Activated CD4-positive, alpha-beta T cell treated with anti-CD3 and anti-CD28 coated beads for 24 hours (primary cell): ENCODE measurements around the gene KIAA2012.

Experiments
- DNase-seq, 2 donors: peaks; one replicate each; pipeline ENCODE4 v3.0.0-alpha.2; 2020; ENCODE audit warnings: low read depth in 2 of 2

The KIAA2012 gene

DNA sequence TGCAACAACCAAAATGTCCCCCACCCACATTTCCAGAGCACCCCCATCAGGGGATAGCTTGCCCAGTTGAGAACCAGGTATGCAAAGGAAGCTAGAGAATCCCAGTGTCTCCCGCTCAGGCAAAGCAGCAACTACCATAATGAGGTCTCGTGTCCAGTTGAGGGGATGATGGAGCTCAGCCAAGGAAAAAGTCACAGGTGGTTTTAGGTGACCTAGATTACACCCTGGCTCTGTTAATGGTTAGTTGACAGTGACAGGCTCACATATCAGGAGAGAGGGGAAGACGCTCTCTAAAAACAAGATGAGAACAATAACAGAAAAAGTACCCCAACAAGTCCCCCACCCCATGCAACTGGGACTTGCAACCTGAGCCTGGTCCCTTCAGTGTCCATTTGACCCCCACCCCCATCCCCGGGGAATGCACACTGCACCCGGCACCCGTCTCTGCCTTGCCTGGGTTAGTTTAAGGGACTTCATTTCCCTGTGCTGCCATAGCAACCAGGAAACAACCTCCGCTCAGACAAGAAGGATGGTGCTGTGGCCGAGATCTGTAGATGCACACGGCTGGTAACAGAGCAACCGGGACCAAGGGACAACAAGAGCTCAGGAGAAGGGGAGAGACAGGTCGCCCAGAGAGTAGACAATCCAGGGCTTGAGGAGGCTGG is at the start of gene KIAA2012:
Gene KIAA2012, plus strand, starts transcription at position 519 of the 665 bp plus-strand sequence. CDS start 373 bp downstream, outside the sequence.
- DNase-seq, result no peak

DNA sequence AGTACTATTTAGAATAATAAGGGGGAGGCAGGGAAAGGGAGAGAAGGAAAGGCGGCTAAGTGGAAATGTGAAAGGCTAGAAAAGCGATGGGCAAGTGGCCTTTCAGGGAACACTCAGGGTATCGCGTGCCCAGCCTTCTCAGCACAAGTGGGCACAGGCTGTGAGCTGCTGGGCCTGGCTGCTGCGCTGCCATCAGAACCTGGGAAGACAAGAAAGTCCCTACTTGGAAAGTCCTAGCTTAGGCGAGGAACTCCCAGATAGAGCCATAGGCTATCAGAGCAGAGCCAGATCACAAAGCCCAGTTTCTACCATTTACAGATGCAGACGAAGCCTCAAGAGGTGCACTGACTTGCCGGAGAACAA is 49.2 kb upstream of the KIAA2012 start:
- no peak for DNase-seq

DNA sequence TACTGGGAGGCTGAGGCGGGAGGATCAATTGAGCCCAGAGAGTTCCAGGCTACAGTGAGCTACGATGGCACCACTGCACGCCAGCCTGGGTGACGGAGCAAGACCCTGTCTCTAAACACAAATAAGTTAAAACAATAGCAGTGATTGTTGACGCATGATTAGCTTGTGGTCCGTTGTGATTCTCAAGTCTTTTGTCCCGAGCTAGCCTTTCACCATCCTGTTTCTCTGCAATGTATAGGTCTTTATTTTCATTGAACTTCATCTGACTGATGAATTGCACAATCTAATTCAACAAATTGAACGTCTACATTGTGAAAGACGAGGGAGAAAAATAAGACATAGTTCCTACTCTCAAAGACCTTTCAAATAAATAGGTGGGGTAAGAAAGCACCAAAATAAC is 48.2 kb upstream of the KIAA2012 start:
- DNase-seq, result no peak

DNA sequence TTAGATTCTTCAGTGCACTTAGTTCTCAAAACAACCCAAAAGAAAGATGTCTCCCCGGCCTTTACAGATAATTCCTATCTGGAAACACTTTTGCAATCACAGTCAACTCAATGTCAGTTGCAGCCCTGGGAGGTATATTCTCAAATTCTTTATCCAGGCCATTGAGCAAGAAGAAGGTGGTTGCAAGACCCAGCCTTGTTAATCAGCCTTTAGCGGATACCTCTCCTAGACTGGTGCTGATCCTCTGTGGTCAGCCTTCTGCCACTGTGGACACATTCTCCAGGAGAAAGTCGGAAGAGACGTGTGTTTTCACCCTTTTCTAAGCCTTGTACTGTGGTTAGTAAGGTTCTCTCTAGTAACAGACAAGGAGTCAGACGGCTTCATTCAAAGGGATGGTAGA is 47.2 kb upstream of the KIAA2012 start:
- no peak for DNase-seq

DNA sequence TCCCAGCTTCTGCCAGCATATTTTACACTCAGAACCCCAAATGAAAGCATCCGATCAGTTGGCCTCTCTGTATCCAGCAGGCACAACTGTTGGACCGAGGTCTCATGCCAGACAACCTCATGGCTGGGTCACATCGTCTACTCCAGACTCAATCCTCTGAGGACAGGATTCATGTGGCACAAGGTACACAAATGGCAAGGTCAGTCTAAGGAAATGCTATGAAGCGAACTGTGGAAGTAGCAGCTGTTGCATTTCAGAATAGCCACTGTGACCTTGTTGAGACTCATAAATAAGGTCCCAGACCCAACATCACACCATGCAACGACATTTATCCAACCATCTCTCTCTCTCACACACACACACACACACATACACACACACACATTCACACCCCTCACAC is 46.5 kb upstream of the KIAA2012 start:
- no peak for DNase-seq

DNA sequence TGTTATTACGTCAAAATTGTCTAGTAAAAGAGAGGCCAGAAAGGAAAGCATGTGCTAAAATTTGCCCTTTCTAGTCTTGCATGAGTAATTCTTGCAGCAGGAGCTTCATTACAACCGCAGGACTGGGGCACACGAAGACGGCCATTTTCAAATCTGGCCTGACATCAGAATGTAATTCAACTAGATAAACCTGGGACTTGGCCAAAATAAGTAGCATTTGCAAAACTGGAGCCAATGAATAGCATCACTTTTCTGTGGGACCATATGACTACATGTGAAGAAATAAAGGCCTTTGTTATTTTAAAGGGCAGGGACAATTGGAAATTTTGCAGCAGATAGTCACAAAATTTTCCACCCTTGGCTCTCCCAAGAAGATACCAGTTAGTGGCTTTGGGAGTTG is 42.4 kb upstream of the KIAA2012 start:
- no peak for DNase-seq

DNA sequence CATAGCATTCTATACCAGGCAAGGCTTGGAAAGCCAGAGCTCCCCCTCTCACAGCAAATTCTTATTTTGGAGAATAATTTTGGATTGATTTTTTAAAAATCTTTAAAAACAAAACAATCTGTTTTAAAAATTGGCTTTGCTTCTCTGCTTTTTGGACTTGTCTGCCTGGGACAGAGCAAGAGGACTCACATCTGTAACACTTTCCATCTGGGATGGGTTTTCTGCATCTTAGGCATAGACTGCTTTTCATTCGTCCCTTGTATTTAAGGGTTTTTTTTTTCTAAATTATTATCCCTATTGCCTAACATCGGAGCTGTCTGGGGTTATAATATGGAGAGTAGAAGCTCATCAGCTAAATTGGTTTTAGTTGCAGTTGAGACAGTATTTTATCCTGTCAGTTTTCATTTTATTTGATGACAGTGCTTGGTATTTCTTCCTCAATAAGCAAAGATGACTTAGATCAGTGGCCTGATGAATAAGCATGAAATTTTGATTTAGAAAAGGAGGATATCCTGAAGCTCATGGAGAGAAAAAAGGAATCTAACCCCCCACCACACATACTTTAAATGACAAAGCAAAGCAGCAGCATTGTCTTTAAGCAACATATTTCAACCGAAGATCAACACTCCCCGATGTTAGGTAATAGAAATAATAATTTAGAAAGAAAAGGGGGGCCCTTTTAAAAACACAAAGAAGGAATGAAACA is 41.7 kb upstream of the KIAA2012 start:
- no peak for DNase-seq

DNA sequence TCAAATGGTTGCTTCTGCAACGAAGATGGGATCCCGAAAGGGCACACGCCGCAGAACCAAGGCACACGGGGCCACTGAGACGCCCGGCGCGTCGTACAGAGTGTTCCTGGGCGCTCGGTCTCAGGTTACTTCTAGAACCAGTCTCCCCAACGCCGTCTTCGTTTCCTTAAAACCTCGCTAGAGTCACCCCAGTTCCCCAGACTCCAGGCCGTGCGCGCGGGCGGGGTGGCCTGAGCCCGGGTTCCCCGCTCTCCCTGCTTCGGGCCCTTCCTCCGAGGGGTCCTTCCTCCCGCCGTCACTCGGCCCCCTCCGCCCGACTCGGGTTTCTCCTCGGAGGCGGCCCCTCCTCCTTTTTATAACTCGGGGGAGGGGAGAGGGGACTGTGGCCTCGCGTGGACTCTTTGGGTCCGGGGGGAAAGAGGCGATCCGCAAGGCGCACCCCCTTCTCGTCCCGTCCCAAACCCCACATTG is 40.2 kb upstream of the KIAA2012 start:
- no peak for DNase-seq

DNA sequence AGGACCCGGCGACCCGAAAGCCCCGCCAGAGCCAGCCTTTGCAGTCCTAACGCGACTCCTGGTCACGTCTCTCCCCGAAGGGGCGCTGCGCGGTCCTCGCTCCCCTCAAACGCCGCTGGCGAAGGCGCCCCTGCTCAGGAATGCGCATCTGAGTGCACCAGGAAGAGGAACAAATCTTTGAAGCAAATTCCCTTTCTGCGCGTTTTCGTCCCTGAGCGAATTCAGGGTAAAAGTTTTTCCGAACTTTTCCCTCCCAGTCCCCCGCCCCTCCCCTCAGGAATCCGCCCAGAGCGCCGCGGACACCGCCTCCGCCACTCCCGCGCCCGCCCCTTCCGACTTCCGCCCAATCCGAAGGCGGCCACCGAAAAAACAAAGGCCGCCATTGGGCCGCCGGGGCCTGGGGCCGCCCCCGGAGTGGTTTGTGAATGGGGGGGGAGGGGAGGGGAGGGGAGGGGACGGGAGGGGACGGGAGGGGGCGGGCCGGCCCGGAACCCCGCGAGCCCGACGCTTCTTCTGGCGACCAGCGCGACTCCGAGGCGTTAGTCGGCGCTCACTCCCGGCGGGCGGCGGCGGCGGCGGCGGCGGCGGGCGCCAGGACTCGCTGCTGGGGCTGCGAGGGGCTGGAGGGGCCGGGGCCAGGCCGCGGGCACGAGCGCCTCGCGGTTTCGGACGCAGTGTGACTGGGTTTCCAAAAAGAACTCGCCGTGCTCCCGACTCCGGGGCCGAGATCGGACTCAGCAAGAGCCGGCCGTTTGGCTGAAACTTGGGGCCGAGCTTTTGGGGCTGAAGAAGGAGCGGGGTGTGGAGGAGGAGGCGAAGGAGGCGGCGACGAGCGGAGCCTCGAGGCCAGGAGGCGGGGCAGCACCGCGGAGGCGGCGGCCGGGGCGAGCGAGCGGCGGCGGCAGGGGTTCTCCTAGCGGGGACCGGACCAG is 39.5 kb upstream of the KIAA2012 start, which contains the start of gene FZD7:
Gene FZD7, plus strand, starts transcription at position 539 of the 932 bp plus-strand sequence. CDS start 793 bp downstream, outside the sequence.
- DNase-seq, result peak; percentile 71 to 77

DNA sequence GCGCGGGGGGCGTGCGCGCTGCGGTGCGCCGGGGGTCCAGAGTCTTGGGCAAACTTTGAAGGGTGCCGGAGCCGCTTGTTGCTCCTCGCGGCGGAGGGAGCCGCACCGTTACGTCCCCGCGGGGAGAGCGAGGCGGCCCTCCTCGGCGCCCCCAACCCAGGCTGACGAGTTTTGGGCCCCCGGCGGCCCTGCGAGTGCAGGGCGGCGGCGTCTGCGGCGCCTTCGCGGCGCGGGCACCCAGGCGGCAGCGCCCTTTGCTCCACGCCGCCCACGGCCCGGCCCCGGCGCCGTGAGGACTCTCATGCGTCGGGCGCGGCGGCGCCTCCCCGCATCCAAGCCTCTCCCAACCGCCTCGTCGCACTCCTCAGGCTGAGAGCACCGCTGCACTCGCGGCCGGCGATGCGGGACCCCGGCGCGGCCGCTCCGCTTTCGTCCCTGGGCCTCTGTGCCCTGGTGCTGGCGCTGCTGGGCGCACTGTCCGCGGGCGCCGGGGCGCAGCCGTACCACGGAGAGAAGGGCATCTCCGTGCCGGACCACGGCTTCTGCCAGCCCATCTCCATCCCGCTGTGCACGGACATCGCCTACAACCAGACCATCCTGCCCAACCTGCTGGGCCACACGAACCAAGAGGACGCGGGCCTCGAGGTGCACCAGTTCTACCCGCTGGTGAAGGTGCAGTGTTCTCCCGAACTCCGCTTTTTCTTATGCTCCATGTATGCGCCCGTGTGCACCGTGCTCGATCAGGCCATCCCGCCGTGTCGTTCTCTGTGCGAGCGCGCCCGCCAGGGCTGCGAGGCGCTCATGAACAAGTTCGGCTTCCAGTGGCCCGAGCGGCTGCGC is 38.6 kb upstream of the KIAA2012 start:
- DNase-seq, result no peak

DNA sequence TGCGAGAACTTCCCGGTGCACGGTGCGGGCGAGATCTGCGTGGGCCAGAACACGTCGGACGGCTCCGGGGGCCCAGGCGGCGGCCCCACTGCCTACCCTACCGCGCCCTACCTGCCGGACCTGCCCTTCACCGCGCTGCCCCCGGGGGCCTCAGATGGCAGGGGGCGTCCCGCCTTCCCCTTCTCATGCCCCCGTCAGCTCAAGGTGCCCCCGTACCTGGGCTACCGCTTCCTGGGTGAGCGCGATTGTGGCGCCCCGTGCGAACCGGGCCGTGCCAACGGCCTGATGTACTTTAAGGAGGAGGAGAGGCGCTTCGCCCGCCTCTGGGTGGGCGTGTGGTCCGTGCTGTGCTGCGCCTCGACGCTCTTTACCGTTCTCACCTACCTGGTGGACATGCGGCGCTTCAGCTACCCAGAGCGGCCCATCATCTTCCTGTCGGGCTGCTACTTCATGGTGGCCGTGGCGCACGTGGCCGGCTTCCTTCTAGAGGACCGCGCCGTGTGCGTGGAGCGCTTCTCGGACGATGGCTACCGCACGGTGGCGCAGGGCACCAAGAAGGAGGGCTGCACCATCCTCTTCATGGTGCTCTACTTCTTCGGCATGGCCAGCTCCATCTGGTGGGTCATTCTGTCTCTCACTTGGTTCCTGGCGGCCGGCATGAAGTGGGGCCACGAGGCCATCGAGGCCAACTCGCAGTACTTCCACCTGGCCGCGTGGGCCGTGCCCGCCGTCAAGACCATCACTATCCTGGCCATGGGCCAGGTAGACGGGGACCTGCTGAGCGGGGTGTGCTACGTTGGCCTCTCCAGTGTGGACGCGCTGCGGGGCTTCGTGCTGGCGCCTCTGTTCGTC is 37.7 kb upstream of the KIAA2012 start:
- no peak for DNase-seq

DNA sequence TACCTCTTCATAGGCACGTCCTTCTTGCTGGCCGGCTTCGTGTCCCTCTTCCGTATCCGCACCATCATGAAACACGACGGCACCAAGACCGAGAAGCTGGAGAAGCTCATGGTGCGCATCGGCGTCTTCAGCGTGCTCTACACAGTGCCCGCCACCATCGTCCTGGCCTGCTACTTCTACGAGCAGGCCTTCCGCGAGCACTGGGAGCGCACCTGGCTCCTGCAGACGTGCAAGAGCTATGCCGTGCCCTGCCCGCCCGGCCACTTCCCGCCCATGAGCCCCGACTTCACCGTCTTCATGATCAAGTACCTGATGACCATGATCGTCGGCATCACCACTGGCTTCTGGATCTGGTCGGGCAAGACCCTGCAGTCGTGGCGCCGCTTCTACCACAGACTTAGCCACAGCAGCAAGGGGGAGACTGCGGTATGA is 37.1 kb upstream of the KIAA2012 start:
- no peak for DNase-seq

DNA sequence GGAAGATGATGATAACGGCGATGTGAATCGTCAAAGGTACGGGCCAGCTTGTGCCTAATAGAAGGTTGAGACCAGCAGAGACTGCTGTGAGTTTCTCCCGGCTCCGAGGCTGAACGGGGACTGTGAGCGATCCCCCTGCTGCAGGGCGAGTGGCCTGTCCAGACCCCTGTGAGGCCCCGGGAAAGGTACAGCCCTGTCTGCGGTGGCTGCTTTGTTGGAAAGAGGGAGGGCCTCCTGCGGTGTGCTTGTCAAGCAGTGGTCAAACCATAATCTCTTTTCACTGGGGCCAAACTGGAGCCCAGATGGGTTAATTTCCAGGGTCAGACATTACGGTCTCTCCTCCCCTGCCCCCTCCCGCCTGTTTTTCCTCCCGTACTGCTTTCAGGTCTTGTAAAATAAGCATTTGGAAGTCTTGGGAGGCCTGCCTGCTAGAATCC is 36.4 kb upstream of the KIAA2012 start:
- DNase-seq, result no peak

DNA sequence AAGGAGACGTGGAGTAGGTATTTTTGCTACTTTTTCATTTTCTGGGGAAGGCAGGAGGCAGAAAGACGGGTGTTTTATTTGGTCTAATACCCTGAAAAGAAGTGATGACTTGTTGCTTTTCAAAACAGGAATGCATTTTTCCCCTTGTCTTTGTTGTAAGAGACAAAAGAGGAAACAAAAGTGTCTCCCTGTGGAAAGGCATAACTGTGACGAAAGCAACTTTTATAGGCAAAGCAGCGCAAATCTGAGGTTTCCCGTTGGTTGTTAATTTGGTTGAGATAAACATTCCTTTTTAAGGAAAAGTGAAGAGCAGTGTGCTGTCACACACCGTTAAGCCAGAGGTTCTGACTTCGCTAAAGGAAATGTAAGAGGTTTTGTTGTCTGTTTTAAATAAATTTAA is 36.0 kb upstream of the KIAA2012 start:
- no peak for DNase-seq

DNA sequence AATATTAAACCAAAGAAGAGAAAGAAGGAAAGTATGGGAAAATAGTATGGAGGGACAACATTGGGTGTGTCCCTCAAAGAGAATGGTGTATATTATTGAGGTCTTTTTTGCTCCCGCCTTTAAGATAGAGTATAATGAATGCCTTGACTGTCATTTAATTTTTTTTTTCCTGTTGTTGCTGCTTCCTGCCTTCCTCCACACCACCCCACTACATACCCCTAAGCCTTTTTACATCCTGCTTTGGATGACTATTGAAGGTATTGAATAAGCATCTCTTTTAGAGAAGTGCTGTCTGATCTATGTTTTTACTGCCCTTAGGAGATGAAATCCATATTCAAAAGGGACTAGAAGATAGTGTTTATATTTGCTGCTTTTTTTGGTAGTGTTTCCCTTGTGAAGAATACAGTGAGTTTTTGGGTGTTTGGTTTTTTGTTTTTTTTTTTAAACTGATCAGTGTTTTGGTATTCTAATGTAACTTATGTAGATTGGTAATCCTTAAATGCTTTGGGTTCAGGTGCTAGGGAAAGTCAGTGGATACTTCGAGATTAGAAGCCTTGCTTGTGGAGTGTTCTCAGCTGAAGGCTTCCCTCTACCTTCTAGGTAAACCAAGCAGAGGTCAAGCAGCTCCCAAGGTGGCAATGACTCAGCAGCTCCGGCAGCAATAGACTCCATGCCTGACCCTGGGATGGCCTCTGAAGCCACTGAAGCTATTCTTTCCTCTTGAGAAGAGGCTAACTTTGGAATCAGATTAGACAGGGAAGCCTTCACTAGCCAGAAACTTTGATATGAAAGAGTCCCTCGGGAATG is 34.4 kb upstream of the KIAA2012 start:
- DNase-seq, result no peak

DNA sequence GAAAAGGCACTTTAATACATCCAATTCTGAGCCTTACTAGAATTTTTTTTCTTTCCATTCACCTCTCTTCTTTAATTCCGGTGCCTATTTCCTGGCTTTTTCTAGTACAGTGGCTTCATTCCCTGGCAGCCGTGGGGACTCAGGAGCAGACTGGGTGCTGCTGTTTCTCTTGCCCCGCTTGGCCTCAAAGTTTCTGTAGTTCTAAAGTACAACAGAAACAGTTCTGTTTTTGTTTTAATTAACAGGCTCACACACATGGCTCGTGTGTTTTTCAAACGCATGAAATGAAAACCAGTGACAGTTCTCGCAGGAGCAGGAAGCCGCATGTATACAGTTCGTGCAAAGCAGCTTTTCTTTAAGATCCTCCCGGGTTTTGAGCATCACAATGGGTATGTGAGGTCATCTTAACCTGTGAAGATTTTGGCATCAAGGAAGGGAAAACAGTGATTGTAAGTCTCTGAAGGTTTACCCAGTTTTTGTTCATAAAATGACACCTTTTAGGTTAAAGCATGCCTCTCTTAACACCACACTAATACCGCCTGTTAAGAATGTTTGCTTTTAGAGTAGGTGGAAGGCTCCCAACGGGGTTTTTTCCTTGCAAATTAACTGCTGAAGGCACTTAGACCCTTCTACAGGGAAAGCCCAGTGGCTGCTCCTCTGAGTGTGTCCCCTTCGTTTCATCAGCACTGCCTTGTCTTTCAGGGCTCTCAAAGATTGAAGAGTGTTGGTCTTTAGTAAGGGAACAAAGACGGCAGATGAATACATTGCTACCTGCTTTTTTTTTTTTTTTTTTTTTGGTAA is 33.6 kb upstream of the KIAA2012 start:
- no peak for DNase-seq

DNA sequence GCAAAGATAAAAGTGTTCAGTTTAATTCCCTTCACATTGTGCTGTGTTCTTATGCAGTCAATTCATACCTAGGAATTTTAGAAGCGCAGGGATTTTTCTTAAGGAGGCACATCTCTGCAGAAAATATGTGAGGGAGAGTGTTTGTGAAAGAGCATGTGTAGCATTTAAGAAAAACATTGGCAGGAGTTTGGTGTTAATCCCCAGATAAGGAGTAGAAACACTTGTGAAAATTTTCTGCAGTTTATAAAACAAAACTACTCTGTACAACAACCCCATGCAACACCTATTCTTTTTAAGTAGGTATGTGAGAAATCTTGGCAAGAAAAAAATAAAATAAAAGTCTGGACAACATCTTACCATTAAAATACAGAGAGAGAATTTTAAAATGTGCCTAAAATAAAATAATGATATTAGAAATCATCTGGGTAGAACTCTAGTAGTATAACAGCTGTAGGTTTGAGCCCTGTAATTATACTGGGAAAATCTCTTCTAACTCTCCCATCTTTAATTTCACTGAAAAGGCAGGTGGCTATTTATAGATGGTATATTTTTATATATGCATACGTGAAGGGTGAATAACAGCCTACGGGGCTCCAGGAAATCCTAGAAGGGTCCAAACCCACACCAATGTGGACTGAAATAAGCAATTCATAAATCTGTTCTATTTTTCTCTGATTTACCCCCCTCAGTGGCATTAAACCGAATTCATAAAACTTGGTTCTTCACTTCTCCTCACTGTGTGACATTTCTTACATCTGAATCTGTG is 32.8 kb upstream of the KIAA2012 start:
- DNase-seq, result no peak

DNA sequence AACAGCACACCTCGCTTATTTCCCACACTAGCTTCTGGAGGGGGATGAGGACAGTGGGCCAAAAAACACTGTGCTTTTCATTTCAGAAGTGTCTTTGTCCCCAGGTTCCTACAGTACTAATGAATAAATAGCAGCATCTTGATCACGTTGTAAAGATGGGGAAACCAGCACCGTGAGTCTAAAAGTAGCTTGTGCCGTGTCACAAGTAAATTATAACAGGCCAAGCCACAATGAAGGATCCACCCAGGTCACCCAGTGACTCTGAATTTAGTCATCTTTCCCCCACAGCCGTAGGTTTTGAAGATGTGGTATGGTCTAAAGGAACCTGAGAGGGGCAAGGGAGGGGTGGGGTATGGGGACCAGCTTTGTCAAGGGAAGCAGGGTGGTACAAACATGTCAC is 30.6 kb upstream of the KIAA2012 start:
- no peak for DNase-seq
